Superior temporal gyrus (tissue), 1 donor: ENCODE results near the gene ARMS2.

ENCODE experiments used
- DNase-seq: peaks from one replicate; pipeline ENCODE4 v3.0.0-alpha.2; 2016; ENCODE audit errors: extremely low spot score

Gene ARMS2

GRCh38 chr10:122450353-122450990 is 4.0 kb upstream of the ARMS2 start:
- DNase-seq: no peak

- DNase-seq: no peak
Observed at GRCh38 chr10:122454071-122454470, 382 bp upstream of the ARMS2 start.

- DNase-seq: no peak
Observed at GRCh38 chr10:122455376-122456079, 1.1 kb downstream of the ARMS2 start.

- DNase-seq: peak; percentile 83
Observed at GRCh38 chr10:122457934-122458333, 3.5 kb downstream of the ARMS2 start.

GRCh38 chr10:122458693-122459092 is 4.2 kb downstream of the ARMS2 start:
- DNase-seq: no peak

- DNase-seq: no peak
Observed at GRCh38 chr10:122459561-122460273, 5.3 kb downstream of the ARMS2 start.

GRCh38 chr10:122460891-122461293 is 6.4 kb downstream of the ARMS2 start:
- no peak for DNase-seq

- peak; percentile 87 for DNase-seq
Observed at GRCh38 chr10:122461367-122461728, 6.9 kb downstream of the ARMS2 start, which contains the start of gene HTRA1. TSS of gene HTRA1 (plus strand) at chr10:122461553. CDS start at chr10:122461653, 100 bp downstream.

GRCh38 chr10:122461729-122462532 is 7.5 kb downstream of the ARMS2 start:
- peak; percentile 10 for DNase-seq

- peak; percentile 71 for DNase-seq
Observed at GRCh38 chr10:122462533-122463465, 8.3 kb downstream of the ARMS2 start.

- DNase-seq: peak; percentile 27
Observed at GRCh38 chr10:122463466-122464249, 9.2 kb downstream of the ARMS2 start.

GRCh38 chr10:122464250-122464510 is 9.7 kb downstream of the ARMS2 start:
- DNase-seq: no peak

GRCh38 chr10:122464586-122464985 is 10.1 kb downstream of the ARMS2 start:
- DNase-seq: no peak

- DNase-seq: no peak
Observed at GRCh38 chr10:122465401-122466040, 11.1 kb downstream of the ARMS2 start.

GRCh38 chr10:122466951-122467381 is 12.5 kb downstream of the ARMS2 start:
- DNase-seq: no peak

GRCh38 chr10:122467701-122468100 is 13.2 kb downstream of the ARMS2 start:
- DNase-seq: no peak

- no peak for DNase-seq
Observed at GRCh38 chr10:122468307-122468925, 14.0 kb downstream of the ARMS2 start.

- peak; percentile 80 for DNase-seq
Observed at GRCh38 chr10:122468926-122469781, 14.7 kb downstream of the ARMS2 start.
